KMS-11 (cell line): ENCODE data around the gene CARM1.

ENCODE experiments used
- H2AFZ ChIP-seq: fragments of 200-600 bp; sonication (generic); 2 replicates; pipeline ENCODE4 v1.6.1; 2016; ENCODE audit warnings: antibody characterized with exemption, mixed run types, low read depth
- H3K27ac ChIP-seq: fragments of 200-600 bp; sonication (generic); 2 replicates; pipeline ENCODE4 v1.6.1; 2016; ENCODE audit warnings: mild to moderate bottlenecking, mixed run types
- H3K27me3 ChIP-seq: fragments of 200-600 bp; sonication (generic); 2 replicates; pipeline ENCODE4 v1.6.1; 2017; ENCODE audit warnings: mild to moderate bottlenecking, low read depth, mixed run types, moderate library complexity; ENCODE audit not compliant: insufficient read depth
- H3K36me3 ChIP-seq: fragments of 200-600 bp; sonication (generic); 2 replicates; pipeline ENCODE4 v1.6.1; 2017; ENCODE audit warnings: mild to moderate bottlenecking, mixed run types; ENCODE audit not compliant: insufficient read depth
- H3K4me1 ChIP-seq: fragments of 200-600 bp; sonication (generic); 2 replicates; pipeline ENCODE4 v1.6.1; 2016; ENCODE audit warnings: mild to moderate bottlenecking, low read depth, mixed run types; ENCODE audit not compliant: poor library complexity, severe bottlenecking
- H3K4me2 ChIP-seq: fragments of 200-600 bp; sonication (generic); 2 replicates; pipeline ENCODE4 v1.7.0; 2016; ENCODE audit warnings: mild to moderate bottlenecking, mixed run types
- H3K4me3 ChIP-seq: fragments of 200-600 bp; sonication (generic); IDR thresholded peaks from 2 replicates; pipeline ENCODE4 v1.6.1; 2017; ENCODE audit warnings: low read depth, low read length, mixed read lengths; ENCODE audit not compliant: insufficient read depth
- H3K79me2 ChIP-seq: fragments of 200-600 bp; sonication (generic); 2 replicates; pipeline ENCODE4 v1.6.1; 2016; ENCODE audit warnings: low read depth, mixed run types; ENCODE audit not compliant: insufficient read depth
- H3K9ac ChIP-seq: fragments of 200-600 bp; sonication (generic); 2 replicates; pipeline ENCODE4 v1.6.1; 2016; ENCODE audit warnings: mild to moderate bottlenecking, mixed run types
- H4K20me1 ChIP-seq: fragments of 200-600 bp; sonication (generic); 2 replicates; pipeline ENCODE4 v1.6.1; 2016; ENCODE audit warnings: mild to moderate bottlenecking, mixed run types; ENCODE audit not compliant: insufficient read depth
- CTCF ChIP-seq: fragments of 200-600 bp; sonication (generic); conservative IDR thresholded peaks from 2 replicates; pipeline ENCODE4 v1.6.1; 2017; ENCODE audit warnings: low read depth, mild to moderate bottlenecking, antibody characterized with exemption, low read length, moderate library complexity, mixed read lengths

CARM1 gene

DNA sequence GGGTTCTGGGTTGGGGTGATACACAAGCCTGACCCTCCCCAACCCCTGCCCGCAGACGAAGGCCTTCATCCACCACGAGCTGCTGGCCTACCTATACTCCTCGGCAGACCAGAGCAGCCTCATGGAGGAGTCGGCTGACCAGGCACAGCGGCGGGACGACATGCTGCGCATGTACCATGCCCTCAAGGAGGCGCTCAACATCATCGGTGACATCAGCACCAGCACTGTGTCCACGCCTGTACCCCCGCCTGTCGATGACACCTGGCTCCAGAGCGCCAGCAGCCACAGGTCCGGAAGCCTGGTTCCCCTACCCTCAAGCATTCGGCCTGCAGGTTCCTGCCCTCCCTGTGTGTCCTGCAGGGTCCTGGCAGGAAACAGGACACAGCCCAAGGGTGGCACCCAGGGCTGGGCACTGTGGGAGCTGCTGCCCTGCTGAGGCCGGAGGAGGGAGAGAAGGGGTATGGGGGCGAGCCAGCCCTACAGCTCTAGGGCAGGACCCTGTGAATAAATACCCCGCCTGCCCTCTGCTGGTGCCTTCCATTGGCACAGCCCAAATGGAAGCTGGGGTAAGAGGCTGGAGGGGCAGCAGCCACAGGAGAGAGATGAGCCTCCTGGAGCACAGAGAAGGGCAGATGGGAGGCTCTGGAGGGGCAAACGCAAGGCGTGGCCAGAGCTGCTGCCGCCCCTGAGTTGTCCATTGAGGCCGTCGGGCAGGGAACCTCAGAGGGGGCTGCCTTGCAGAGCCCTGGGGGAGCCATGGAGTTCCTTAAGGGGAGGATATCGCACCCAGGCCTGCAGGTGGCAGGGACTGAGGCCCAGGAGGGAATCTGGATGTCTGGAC lies 42.2 kb upstream of the CARM1 start:
- no peak for TF ChIP-seq CTCF

DNA sequence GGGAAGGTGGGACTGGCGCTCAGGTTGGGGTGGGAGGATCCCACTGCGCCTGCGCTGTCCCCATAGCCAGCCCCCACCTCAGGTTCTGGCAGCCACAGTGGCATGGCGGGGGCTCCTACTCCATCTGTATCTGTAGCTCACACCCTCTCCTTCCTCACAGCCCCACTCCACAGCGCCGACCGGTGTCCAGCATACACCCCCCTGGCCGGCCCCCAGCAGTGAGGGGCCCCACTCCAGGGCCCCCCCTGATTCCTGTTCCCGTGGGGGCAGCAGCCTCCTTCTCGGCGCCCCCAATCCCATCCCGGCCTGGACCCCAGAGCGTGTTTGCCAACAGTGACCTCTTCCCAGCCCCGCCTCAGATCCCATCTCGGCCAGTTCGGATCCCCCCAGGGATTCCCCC lies 41.4 kb upstream of the CARM1 start:
- Histone ChIP-seq H3K4me1 (no peaks in the 10 kb centered on the region), H3K36me3 (no peaks in the 10 kb centered on the region)

More for the DNA sequence above, 42.2 kb upstream of the CARM1 start:
- H3K27ac ChIP-seq, result no peak overlapping the region
- H2AFZ ChIP-seq, result no peak overlapping the region
- no peaks in the 10 kb centered on the region for H4K20me1 ChIP-seq
- H3K36me3 ChIP-seq, result no peaks in the 10 kb centered on the region
- no peak overlapping the region for H3K4me3 ChIP-seq
- no peaks in the 10 kb centered on the region for H3K79me2 ChIP-seq
- no peak overlapping the region for H3K4me2 ChIP-seq
- H3K9ac ChIP-seq, result no peak overlapping the region
- no peaks in the 10 kb centered on the region for H3K27me3 ChIP-seq
- no peaks in the 10 kb centered on the region for H3K4me1 ChIP-seq

DNA sequence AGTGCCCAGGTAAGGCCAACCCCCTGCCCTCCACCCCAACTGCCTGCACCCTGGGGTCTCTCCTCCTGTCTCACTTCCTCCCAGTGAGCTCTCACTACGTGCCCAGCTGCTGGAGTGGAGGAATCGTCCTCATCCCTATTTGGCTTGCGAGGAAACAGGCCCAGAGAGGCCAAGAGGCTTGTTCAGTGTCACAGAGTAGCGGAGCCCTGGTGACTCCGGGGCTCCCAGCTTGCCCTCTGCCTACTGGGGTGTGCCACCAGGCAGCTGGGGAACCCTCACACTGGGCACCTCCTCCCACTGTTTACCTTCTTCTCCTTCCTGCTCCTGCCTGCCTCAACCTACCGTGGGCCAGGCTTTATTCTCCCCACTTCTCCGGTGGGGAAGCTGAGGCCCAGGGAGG lies 41.0 kb upstream of the CARM1 start:
- H3K27ac ChIP-seq, result no peak overlapping the region
- no peak overlapping the region for H3K4me3 ChIP-seq
- H4K20me1 ChIP-seq, result no peaks in the 10 kb centered on the region
- H3K4me2 ChIP-seq, result no peak overlapping the region
- H3K4me1 ChIP-seq, result no peaks in the 10 kb centered on the region
- H3K9ac ChIP-seq, result no peak overlapping the region
- H2AFZ ChIP-seq, result no peak overlapping the region
- TF ChIP-seq CTCF, result no peak
- no peaks in the 10 kb centered on the region for H3K36me3 ChIP-seq
- no peaks in the 10 kb centered on the region for H3K27me3 ChIP-seq
- H3K79me2 ChIP-seq, result no peaks in the 10 kb centered on the region

More for the DNA sequence above, 41.4 kb upstream of the CARM1 start:
- Histone ChIP-seq H3K4me3 (no peak overlapping the region), H3K4me2 (no peak overlapping the region), H3K79me2 (no peaks in the 10 kb centered on the region), H3K27me3 (no peaks in the 10 kb centered on the region), H4K20me1 (no peaks in the 10 kb centered on the region), H2AFZ (no peak overlapping the region), H3K27ac (no peak overlapping the region), H3K9ac (no peak overlapping the region)
- no peak for TF ChIP-seq CTCF

GRCh38 chr19:10830931-10831779 lies 40.2 kb upstream of the CARM1 start:
- H3K4me2 ChIP-seq, result no peak overlapping the region
- H3K9ac ChIP-seq, result no peak overlapping the region
- no peak overlapping the region for H2AFZ ChIP-seq
- no peak for TF ChIP-seq CTCF
- no peaks in the 10 kb centered on the region for H3K36me3 ChIP-seq
- no peaks in the 10 kb centered on the region for H3K79me2 ChIP-seq
- H3K4me3 ChIP-seq, result no peak overlapping the region
- no peak overlapping the region for H3K27ac ChIP-seq
- H3K27me3 ChIP-seq, result no peaks in the 10 kb centered on the region
- H4K20me1 ChIP-seq, result no peaks in the 10 kb centered on the region
- H3K4me1 ChIP-seq, result no peaks in the 10 kb centered on the region
